H1 (cell line): ENCODE measurements around the gene MOB1B. TPM values are rescaled to one million over a fixed set of nuclear protein-coding genes. Genes with fewer than 3 reads are reported as not detected.
"Not testable (repeated sequence)": the region's sequence is repeated elsewhere in the genome, so short reads cannot be mapped to it uniquely, and the experiment has no call there.

Source experiments
- CTCF ChIA-PET: fragments of 300-600 bp; sonication (Branson Sonifier 250); formaldehyde crosslinking; loops from one replicate; lab custom pipeline; 2021; ENCODE audit not compliant: partially characterized antibody; lab: Charles Lee
- POLR2A ChIA-PET: fragments of 300-600 bp; sonication (Branson Sonifier 250); formaldehyde crosslinking; loops from one replicate; lab custom pipeline; 2021; ENCODE audit warnings: inconsistent platforms; ENCODE audit not compliant: partially characterized antibody; lab: Charles Lee
- DNase-seq, 2 experiments: peaks; one replicate each; pipeline versions ENCODE4 v3.0.0 to v3.0.0-alpha.2; 2010 to 2022; ENCODE audit warnings: low spot score in 2 of 2, low read depth in 1 of 2, mixed read lengths in 1 of 2
- FAIRE-seq: peaks from 2 replicates; lab custom pipeline; 2011; peaks lifted over from hg19 to GRCh38; lab: Jason Lieb, UNC
- H2AFZ ChIP-seq: 2 replicates; pipeline ENCODE4 v1.8.1; 2012; ENCODE audit warnings: low read length, inconsistent platforms
- H2AK5ac ChIP-seq: 2 replicates; pipeline ENCODE4 v1.6.1; 2013; ENCODE audit warnings: low read depth, low read length
- H2BK120ac ChIP-seq: replicated peaks from 2 replicates; pipeline ENCODE3; 2013; ENCODE audit warnings: low read depth, low read length, inconsistent platforms
- H2BK12ac ChIP-seq: 2 replicates; pipeline ENCODE4 v1.6.1; 2013; ENCODE audit warnings: low read depth, low read length
- H2BK15ac ChIP-seq: 2 replicates; pipeline ENCODE4 v1.6.1; 2013; ENCODE audit warnings: low read length
- H2BK20ac ChIP-seq: 2 replicates; pipeline ENCODE4 v1.6.1; 2013; ENCODE audit warnings: low read length
- H2BK5ac ChIP-seq: 2 replicates; pipeline ENCODE4 v1.6.1; 2013; ENCODE audit warnings: low read depth, low read length
- H3K14ac ChIP-seq: 2 replicates; pipeline ENCODE4 v1.6.1; 2013; ENCODE audit warnings: inconsistent platforms; ENCODE audit not compliant: insufficient read length
- H3K18ac ChIP-seq: 2 replicates; pipeline ENCODE4 v1.6.1; 2013; ENCODE audit warnings: low read length; ENCODE audit errors: extremely low read depth
- H3K23ac ChIP-seq: 2 replicates; pipeline ENCODE4 v1.6.1; 2013; ENCODE audit warnings: inconsistent platforms; ENCODE audit not compliant: insufficient read length
- H3K23me2 ChIP-seq: 2 replicates; pipeline ENCODE4 v1.6.1; 2013; ENCODE audit warnings: low read depth, low read length
- H3K27ac ChIP-seq: 2 replicates; pipeline ENCODE4 v1.6.1; 2011; ENCODE audit warnings: low read depth, low read length, inconsistent platforms
- H3K27me3 ChIP-seq, 4 experiments: replicated peaks in 1 of 4; 1 replicate in 1 of 4; 2 replicates in 3 of 4; pipeline versions ENCODE4 v1.6.1 to v1.8.1; 2011 to 2013; ENCODE audit warnings: low read length in 3 of 4, mild to moderate bottlenecking in 3 of 4, inconsistent platforms in 2 of 4, mixed read lengths in 2 of 4, moderate library complexity in 1 of 4; ENCODE audit not compliant: control insufficient read depth in 3 of 4, insufficient read depth in 3 of 4; ENCODE audit errors: extremely low read depth in 1 of 4
- H3K36me3 ChIP-seq, 4 experiments: 2 replicates each; pipeline versions ENCODE4 v1.6.1 to v1.8.1; 2011 to 2013; ENCODE audit warnings: mild to moderate bottlenecking in 4 of 4, low read length in 3 of 4, moderate library complexity in 2 of 4, control low read depth in 1 of 4, inconsistent platforms in 1 of 4; ENCODE audit not compliant: insufficient read depth in 4 of 4, control insufficient read depth in 2 of 4
- H3K4ac ChIP-seq: replicated peaks from 2 replicates; pipeline ENCODE3; 2013; ENCODE audit warnings: low read length, low read depth, mixed read lengths, inconsistent platforms; ENCODE audit not compliant: insufficient read length
- H3K4me1 ChIP-seq, 4 experiments: replicated peaks in 1 of 4; 1 replicate in 1 of 4; 2 replicates in 3 of 4; pipeline versions ENCODE4 v1.6.1 to v1.8.1; 2011 to 2013; ENCODE audit warnings: low read length in 3 of 4, inconsistent platforms in 2 of 4, mixed read lengths in 1 of 4; ENCODE audit not compliant: insufficient read depth in 4 of 4, control insufficient read depth in 3 of 4
- H3K4me2 ChIP-seq, 2 experiments: 2 replicates each; pipeline versions ENCODE4 v1.6.1 to v1.8.1; 2011 to 2013; ENCODE audit warnings: low read depth in 2 of 2, low read length in 2 of 2, control low read depth in 1 of 2, inconsistent platforms in 1 of 2, mild to moderate bottlenecking in 1 of 2; ENCODE audit not compliant: insufficient read depth in 1 of 2
- H3K4me3 ChIP-seq, 4 experiments: fragments of 200-600, 300-600 bp in 1 of 4; sonication (generic), shearing (Covaris generic), sonication (Bioruptor Twin) in 1 of 4; 2 replicates each; pipeline versions ENCODE4 v1.5.1 to v1.8.1; 2011 to 2016; ENCODE audit warnings: low read length in 4 of 4, low read depth in 3 of 4, control low read depth in 2 of 4, inconsistent platforms in 2 of 4, mild to moderate bottlenecking in 2 of 4, mixed read lengths in 1 of 4, moderate library complexity in 1 of 4; ENCODE audit not compliant: insufficient read depth in 2 of 4; ENCODE audit errors: extremely low read depth in 1 of 4
- H3K56ac ChIP-seq: replicated peaks from 2 replicates; pipeline ENCODE3; 2013; ENCODE audit warnings: low read depth, mild to moderate bottlenecking, mixed read lengths, low read length, inconsistent platforms; ENCODE audit not compliant: insufficient read length
- H3K79me1 ChIP-seq: 2 replicates; pipeline ENCODE4 v1.6.1; 2013; ENCODE audit warnings: low read depth, low read length, control low read depth
- H3K79me2 ChIP-seq, 2 experiments: 2 replicates each; pipeline versions ENCODE4 v1.6.1 to v1.8.1; 2012 to 2013; ENCODE audit warnings: low read length in 2 of 2, mild to moderate bottlenecking in 2 of 2, inconsistent platforms in 1 of 2; ENCODE audit not compliant: insufficient read depth in 2 of 2, control insufficient read depth in 1 of 2
- H3K9ac ChIP-seq, 4 experiments: replicated peaks in 1 of 4; 1 replicate in 1 of 4; 2 replicates in 3 of 4; pipeline versions ENCODE4 v1.6.1 to v1.8.1; 2011 to 2013; ENCODE audit warnings: low read depth in 3 of 4, low read length in 3 of 4, control low read depth in 2 of 4, mild to moderate bottlenecking in 2 of 4, moderate library complexity in 2 of 4, inconsistent platforms in 1 of 4; ENCODE audit errors: extremely low read depth in 1 of 4
- H3K9me3 ChIP-seq, 2 experiments: 2 replicates each; pipeline versions ENCODE4 v1.6.1 to v1.8.1; 2012 to 2013; ENCODE audit warnings: mild to moderate bottlenecking in 2 of 2, moderate library complexity in 2 of 2, control low read depth in 1 of 2, inconsistent platforms in 1 of 2, low read depth in 1 of 2, low read length in 1 of 2, mixed read lengths in 1 of 2; ENCODE audit not compliant: insufficient read depth in 2 of 2
- H4K20me1 ChIP-seq, 2 experiments: replicated peaks in 1 of 2; 2 replicates each; pipeline versions ENCODE3 to v1.8.1; 2011 to 2013; ENCODE audit warnings: inconsistent platforms in 2 of 2, low read length in 2 of 2, mild to moderate bottlenecking in 1 of 2; ENCODE audit not compliant: insufficient read depth in 2 of 2, control insufficient read depth in 1 of 2
- H4K5ac ChIP-seq: 2 replicates; pipeline ENCODE4 v1.6.1; 2013; ENCODE audit warnings: low read length, low read depth, mixed read lengths, inconsistent platforms; ENCODE audit not compliant: insufficient read length
- H4K8ac ChIP-seq: 2 replicates; pipeline ENCODE4 v1.8.0; 2013; ENCODE audit warnings: mild to moderate bottlenecking, moderate library complexity, low read length, inconsistent platforms; ENCODE audit not compliant: insufficient read depth; ENCODE audit errors: extremely low read depth
- H4K91ac ChIP-seq: replicated peaks from 2 replicates; pipeline ENCODE3; 2013; ENCODE audit warnings: low read length, mixed read lengths, inconsistent platforms; ENCODE audit not compliant: insufficient read length
- WGBS, 2 experiments: shearing (Covaris generic) in 1 of 2; methylation state at CpG; one replicate each; pipeline versions ENCODE4 v1.1.6 to v1.1.7; 2013 to 2015; ENCODE audit warnings: low lambda C conversion rate in 2 of 2, mixed read lengths in 2 of 2, inconsistent platforms in 1 of 2, low coverage in 1 of 2, missing lambda C conversion rate in 1 of 2; ENCODE audit not compliant: insufficient replicate concordance in 2 of 2, insufficient coverage in 1 of 2, insufficient read length in 1 of 2; ENCODE audit errors: extremely low coverage in 1 of 2, missing lambda C conversion rate in 1 of 2; 5-methylcytosine and 5-hydroxymethylcytosine counted together
- polyA plus RNA-seq, 7 experiments: library from polyadenylated mRNA; depleted of rRNA in 3 of 7; stranded (reverse) in 5 of 7; unstranded in 2 of 7; fragments of >200 nt in 5 of 7; fragments of 200-250 nt in 2 of 7; gene quantifications; 1 replicate in 5 of 7; 2 replicates in 1 of 7; 4 replicates in 1 of 7; pipeline versions ENCODE4 v1.2.1 to v1.2.3, GENCODE V29; 2011 to 2013; ENCODE audit warnings: missing spikeins in 2 of 7, mixed read lengths in 2 of 7
- total RNA-seq: library from RNA; stranded (reverse); fragmentation: NEBNext Ultra II Directional; extraction: Animal tissue kit (Norgen Biotek cat#: 25700); gene quantifications from 2 replicates; pipeline ENCODE4 v1.2.1, GENCODE V29; 2021

MOB1B gene
- total and polyA plus RNA-seq, 2 of the 8 experiments (the other 6 are each of a cell fraction or from before 2014, with no cell fraction given) = 3.8 to 33.5 TPM

DNA sequence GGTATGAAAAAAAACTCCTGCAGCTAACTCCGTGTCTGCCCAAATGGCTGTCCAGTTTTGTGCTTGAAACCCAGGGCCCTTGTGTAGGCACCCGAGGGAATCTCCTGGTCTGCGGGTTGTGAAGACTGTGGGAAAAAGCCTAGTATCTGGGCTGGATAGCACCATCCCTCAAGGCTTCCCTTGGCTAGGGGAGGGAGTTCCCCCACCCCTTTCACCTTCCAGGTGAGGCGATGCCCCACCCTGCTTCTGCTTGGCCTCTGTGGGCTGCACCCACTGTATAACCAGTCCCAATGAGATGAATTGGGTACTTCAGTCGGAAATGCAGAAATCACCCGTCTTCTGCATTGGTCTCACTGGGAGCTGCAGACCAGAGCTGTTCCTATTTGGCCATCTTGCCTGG lies 102.9 kb downstream of the MOB1B start:
- H3K18ac ChIP-seq, H2AK5ac ChIP-seq, H3K9me3 ChIP-seq, H4K91ac ChIP-seq, H3K56ac ChIP-seq, H3K23ac ChIP-seq, H2BK12ac ChIP-seq, H3K4ac ChIP-seq, H4K5ac ChIP-seq, H3K79me1 ChIP-seq, H2BK20ac ChIP-seq, H2AFZ ChIP-seq, H3K23me2 ChIP-seq, H2BK5ac ChIP-seq, H4K20me1 ChIP-seq, H2BK120ac ChIP-seq, H3K27me3 ChIP-seq, H3K14ac ChIP-seq, H3K36me3 ChIP-seq, DNase-seq, H4K8ac ChIP-seq, H3K9ac ChIP-seq, H2BK15ac ChIP-seq, FAIRE-seq: not testable (repeated sequence)
- ChIA-PET POLR2A (interaction anchor here (1.0 to 4.9 kb wide), 2 partner anchors 12 to 23 kb away, joined by 3 to 22 read pairs; partner anchors contain the start of gene DCK), CTCF (interaction anchor here (1.6 to 1.9 kb wide), 3 partner anchors 11 to 103 kb away, joined by 3 to 9 read pairs (median 4); partner anchors contain the start of genes DCK and MOB1B)
- peak overlapping the region in 1 of 4 experiments; percentile 41; a peak in 1 of 8 replicates for H3K4me3 ChIP-seq
- WGBS, 2 experiments = 83% methylated on average over 6 of the region's 6 CpGs; no CpG with 5 or more reads in 1 of the 2 experiments
- H3K4me2 ChIP-seq = peak overlapping the region; percentile 20 to 60; a peak in 3 of 4 replicates
- peaks cover 0 to 11% (median 7%) of the 10 kb centered on the region in 4 experiments; a peak in 6 of 7 replicates for H3K4me1 ChIP-seq
- H3K79me2 ChIP-seq = peaks cover 0 to 73% of the 10 kb centered on the region in 2 experiments; a peak in 3 of 4 replicates
- peak overlapping the region; percentile 70; the same call in 1 of the 2 replicates for H3K27ac ChIP-seq
